GM06990 (cell line): ENCODE results near the gene AUTS2.

Experiments used
- DNase-seq: peaks from one replicate; pipeline ENCODE4 v3.0.0-alpha.2; 2011; ENCODE audit not compliant: insufficient read length; ENCODE audit errors: extremely low read depth
- H3K27me3 ChIP-seq: replicated peaks from 2 replicates; pipeline ENCODE4 v1.6.0; 2011; ENCODE audit warnings: low read length; ENCODE audit not compliant: control insufficient read depth, insufficient read depth
- H3K36me3 ChIP-seq: 2 replicates; pipeline ENCODE4 v1.5.1; 2011; ENCODE audit warnings: low read length; ENCODE audit not compliant: control insufficient read depth, insufficient read depth
- H3K4me3 ChIP-seq: replicated peaks from 2 replicates; pipeline ENCODE4 v1.5.1; 2011; ENCODE audit warnings: low read depth, mild to moderate bottlenecking, control low read depth, low read length
- CTCF ChIP-seq: IDR thresholded peaks from 2 replicates; pipeline ENCODE4 v1.5.1; 2011; ENCODE audit warnings: low read length, control low read depth, mild to moderate bottlenecking, inconsistent platforms; ENCODE audit not compliant: insufficient read depth, poor library complexity, severe bottlenecking

Gene AUTS2

GRCh38 chr7:69816501-69816900 is 218.2 kb downstream of the AUTS2 start:
- Histone ChIP-seq H3K27me3 (no peaks in the 10 kb centered on the region), H3K36me3 (no peaks in the 10 kb centered on the region), H3K4me3 (no peak overlapping the region)
- TF ChIP-seq CTCF = no peak
- DNase-seq = no peak

- no peak for DNase-seq
- Histone ChIP-seq H3K36me3 (no peaks in the 10 kb centered on the region), H3K4me3 (no peak overlapping the region), H3K27me3 (no peaks in the 10 kb centered on the region)
- TF ChIP-seq CTCF = no peak
Measured at GRCh38 chr7:69817121-69817520, 218.8 kb downstream of the AUTS2 start.

GRCh38 chr7:69817841-69818635 is 219.8 kb downstream of the AUTS2 start:
- no peak for DNase-seq
- H3K27me3 ChIP-seq = no peaks in the 10 kb centered on the region
- no peak for TF ChIP-seq CTCF

GRCh38 chr7:69818636-69819332 is 220.5 kb downstream of the AUTS2 start:
- H3K4me3 ChIP-seq = no peak overlapping the region
- H3K27me3 ChIP-seq = no peaks in the 10 kb centered on the region
- no peaks in the 10 kb centered on the region for H3K36me3 ChIP-seq
- TF ChIP-seq CTCF = no peak
- no peak for DNase-seq

More at GRCh38 chr7:69817841-69818635, 219.8 kb downstream of the AUTS2 start:
- Histone ChIP-seq H3K36me3 (no peaks in the 10 kb centered on the region), H3K4me3 (no peak overlapping the region)

- DNase-seq = no peak
- H3K36me3 ChIP-seq = no peaks in the 10 kb centered on the region
- no peaks in the 10 kb centered on the region for H3K27me3 ChIP-seq
- TF ChIP-seq CTCF = no peak
- no peak overlapping the region for H3K4me3 ChIP-seq
Measured at GRCh38 chr7:69819333-69819705, 221.0 kb downstream of the AUTS2 start.
